Lung (tissue), 12 donors: ENCODE data around the gene PPP2R2C. TPM values are rescaled to one million over a fixed set of nuclear protein-coding genes. Genes with fewer than 3 reads are reported as not detected.

Experiments
- ATAC-seq: fragments of 200-7000 bp; cut with Tn5 transposase; one replicate; pipeline ENCODE4 v1.9.1; 2020; ENCODE audit warnings: moderate number of reproducible peaks; ENCODE audit not compliant: insufficient read depth, low FRiP score
- DNase-seq, 3 donors: peaks; one replicate each; pipeline ENCODE4 v3.0.0-alpha.2; 2013 to 2017
- H3K27ac ChIP-seq, 2 donors: one replicate each; pipeline ENCODE4 v1.5.1; 2013; ENCODE audit warnings: mild to moderate bottlenecking in 2 of 2, moderate library complexity in 2 of 2, control low read depth in 1 of 2, inconsistent platforms in 1 of 2, low read depth in 1 of 2, low read length in 1 of 2
- H3K27me3 ChIP-seq, 3 donors: one replicate each; pipeline ENCODE4 v1.5.1; 2013; ENCODE audit warnings: low read length in 2 of 3; ENCODE audit not compliant: control insufficient read depth in 3 of 3, insufficient read depth in 3 of 3
- H3K36me3 ChIP-seq, 4 donors: one replicate each; pipeline ENCODE4 v1.5.1; 2013; ENCODE audit warnings: low read length in 4 of 4, mild to moderate bottlenecking in 1 of 4, moderate library complexity in 1 of 4; ENCODE audit not compliant: control insufficient read depth in 4 of 4, insufficient read depth in 4 of 4
- H3K4me1 ChIP-seq, 5 donors: one replicate each; pipeline ENCODE4 v1.5.1; 2013; ENCODE audit warnings: low read length in 5 of 5, mild to moderate bottlenecking in 2 of 5, moderate library complexity in 1 of 5; ENCODE audit not compliant: control insufficient read depth in 5 of 5, insufficient read depth in 5 of 5
- H3K4me3 ChIP-seq: one replicate; pipeline ENCODE4 v1.5.1; 2013; ENCODE audit warnings: mild to moderate bottlenecking, control low read depth, moderate library complexity
- H3K9ac ChIP-seq, 2 donors: one replicate each; pipeline ENCODE4 v1.5.1; 2013; ENCODE audit warnings: low read length in 2 of 2, control low read depth in 1 of 2; ENCODE audit not compliant: insufficient read depth in 1 of 2
- H3K9me3 ChIP-seq, 4 donors: one replicate each; pipeline ENCODE4 v1.5.1; 2013; ENCODE audit warnings: low read length in 3 of 4, mild to moderate bottlenecking in 1 of 4, moderate library complexity in 1 of 4; ENCODE audit not compliant: control insufficient read depth in 4 of 4, insufficient read depth in 3 of 4
- CTCF ChIP-seq: IDR thresholded peaks from 2 replicates; pipeline ENCODE4 v1.5.1; 2012; ENCODE audit warnings: mild to moderate bottlenecking; ENCODE audit errors: control extremely low read depth, extremely low read depth
- WGBS, 2 donors: extraction: QIAGEN DNeasy Blood & Tissue Kit; methylation state at CpG; one replicate each; pipeline ENCODE4 v1.1.7; 2013; 5-methylcytosine and 5-hydroxymethylcytosine counted together
- polyA plus RNA-seq, 2 donors: library from polyadenylated mRNA; stranded (reverse); fragments of 200-250 nt; gene quantifications; one replicate each; pipeline ENCODE4 v1.2.1, GENCODE V29; 2013
- total RNA-seq, 2 donors: library from RNA; depleted of rRNA in 1 of 2; stranded (reverse); fragments of >200 nt in 1 of 2; gene quantifications; one replicate each; pipeline ENCODE4 v1.2.1, GENCODE V29; 2014 to 2021
- donor health status: control.
- donor health status: control.
- donor health status: Bipolar disorder and iron deficiency.
- donor health status: healthy.
- donor health status: DM: yes; HTN: yes; CAD: no.

The PPP2R2C gene
- total and polyA plus RNA-seq, 4 donors, result 0.03 to 0.57 (median 0.04) TPM

DNA sequence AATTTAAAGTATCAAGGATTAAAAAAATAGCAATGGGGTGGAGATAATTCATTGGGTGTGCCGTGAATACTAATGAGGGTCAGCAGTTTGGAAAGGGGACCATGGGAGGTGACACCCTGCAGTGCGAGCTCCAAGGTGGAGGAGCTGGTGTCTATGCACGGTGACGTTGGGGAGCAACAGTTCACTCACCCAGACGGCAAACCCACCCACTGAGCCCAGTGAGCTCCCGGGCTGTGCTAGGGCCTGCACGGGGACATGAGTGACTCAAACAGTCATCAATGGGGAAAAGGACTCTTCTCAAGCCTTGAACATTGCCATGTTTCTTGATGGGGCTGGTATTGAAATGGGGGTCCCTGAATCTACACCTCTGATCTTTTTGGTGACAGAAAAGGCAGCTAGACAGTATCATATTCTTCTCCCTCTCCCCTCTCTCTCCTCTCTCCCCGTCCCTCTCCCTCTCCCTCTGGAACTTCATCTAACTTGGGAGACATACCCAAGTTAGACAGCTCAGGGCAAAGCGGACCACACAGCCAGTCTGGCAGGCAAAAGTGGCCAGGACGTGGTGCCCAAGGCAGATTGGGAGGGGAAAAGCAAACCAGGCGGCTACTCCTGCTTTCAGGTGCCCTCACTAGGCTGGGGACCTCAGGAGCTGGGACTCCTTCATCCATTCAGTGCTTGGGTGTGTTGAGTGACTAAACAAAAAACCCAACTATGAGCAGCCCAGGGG lies 26.3 kb upstream of the PPP2R2C start:
- WGBS, 2 donors, result 69 to 75% methylated on average over 11 of the region's 11 CpGs
- no peak for DNase-seq
- no peak for ATAC-seq
- H3K4me3 ChIP-seq, result no peak overlapping the region
- no peak overlapping the region for H3K9ac ChIP-seq
- no peaks in the 10 kb centered on the region for H3K36me3 ChIP-seq
- H3K4me1 ChIP-seq, result peaks cover 0 to 4% (median 0%) of the 10 kb centered on the region in 5 donors
- no peak for TF ChIP-seq CTCF
- peaks cover 0 to 6% (median 2%) of the 10 kb centered on the region in 3 donors for H3K27me3 ChIP-seq
- no peak overlapping the region for H3K27ac ChIP-seq
- H3K9me3 ChIP-seq, result peaks cover 0 to 6% (median 0%) of the 10 kb centered on the region in 4 donors

GRCh38 chr4:6497796-6498195 lies 25.4 kb upstream of the PPP2R2C start:
- 88 to 89% methylated on average over 8 of the region's 8 CpGs for WGBS, 2 donors
- Histone ChIP-seq H3K4me1 (peaks cover 0 to 4% (median 0%) of the 10 kb centered on the region in 5 donors), H3K36me3 (no peaks in the 10 kb centered on the region), H3K27ac (no peak overlapping the region), H3K4me3 (no peak overlapping the region), H3K27me3 (peaks cover 0 to 9% (median 5%) of the 10 kb centered on the region in 3 donors), H3K9ac (no peak overlapping the region), H3K9me3 (peaks cover 0 to 2% (median 0%) of the 10 kb centered on the region in 4 donors)
- no peak for ATAC-seq
- no peak for TF ChIP-seq CTCF
- DNase-seq, result no peak

DNA sequence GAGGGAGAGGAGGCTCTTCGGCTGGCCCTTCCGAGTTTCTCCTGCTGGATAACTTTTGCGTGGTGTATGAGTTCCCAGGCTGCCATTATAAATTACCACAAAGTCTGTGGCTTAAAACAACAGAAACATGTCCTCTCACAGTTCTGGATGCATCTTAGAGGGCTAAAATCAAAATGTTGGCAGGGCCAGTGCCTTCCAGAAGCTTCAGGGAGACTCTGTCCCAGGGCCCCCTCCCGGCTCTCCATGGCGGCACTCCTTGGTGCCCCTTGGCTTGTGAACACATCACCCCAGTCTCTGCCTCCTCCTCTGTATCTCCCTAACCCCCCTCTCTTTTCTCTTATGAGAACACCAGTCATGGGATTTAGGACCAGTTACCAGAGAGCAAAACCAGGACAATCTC lies 23.3 kb upstream of the PPP2R2C start:
- no peaks in the 10 kb centered on the region for H3K36me3 ChIP-seq
- H3K27me3 ChIP-seq, result peaks cover 0 to 9% (median 5%) of the 10 kb centered on the region in 3 donors
- TF ChIP-seq CTCF, result no peak
- 88 to 91% methylated on average over 5 of the region's 5 CpGs for WGBS, 2 donors
- peaks cover 0 to 16% (median 0%) of the 10 kb centered on the region in 4 donors for H3K9me3 ChIP-seq
- H3K27ac ChIP-seq, result no peak overlapping the region
- no peak overlapping the region for H3K4me3 ChIP-seq
- no peak overlapping the region for H3K9ac ChIP-seq
- ATAC-seq (no peak), DNase-seq (no peak)
- peaks cover 0 to 4% (median 0%) of the 10 kb centered on the region in 5 donors for H3K4me1 ChIP-seq
